Lower lobe of right lung (tissue), 2 donors: ENCODE results near the gene NMNAT3. TPM values are rescaled to one million over a fixed set of nuclear protein-coding genes. Genes with fewer than 3 reads are reported as not detected.

Experiments used
- ATAC-seq, 2 donors: fragments of 200-7000 bp; cut with Tn5 transposase; one replicate each; pipeline ENCODE4 v1.9.1; 2020 to 2022; ENCODE audit warnings: mild to moderate bottlenecking in 2 of 2, moderate library complexity in 2 of 2
- DNase-seq: peaks from one replicate; pipeline ENCODE4 v3.0.0-alpha.2; 2020
- H3K27ac ChIP-seq: fragments of 200-600 bp; one replicate; pipeline ENCODE4 v1.8.0; 2022
- H3K27me3 ChIP-seq: fragments of 200-600 bp; one replicate; pipeline ENCODE4 v1.8.0; 2022; ENCODE audit warnings: low read depth
- H3K36me3 ChIP-seq: fragments of 200-600 bp; one replicate; pipeline ENCODE4 v1.8.0; 2022; ENCODE audit warnings: mild to moderate bottlenecking
- H3K4me1 ChIP-seq: fragments of 200-600 bp; one replicate; pipeline ENCODE4 v1.8.0; 2022
- H3K4me3 ChIP-seq: fragments of 200-600 bp; one replicate; pipeline ENCODE4 v1.8.0; 2022; ENCODE audit warnings: mild to moderate bottlenecking
- H3K9me3 ChIP-seq: fragments of 200-600 bp; one replicate; pipeline ENCODE4 v1.8.0; 2022
- intact Hi-C: fragments of 100-400 bp; cut with DNase I; formaldehyde crosslinking; loops from one replicate; pipeline ENCODE4 v1.11.0; 2022
- total RNA-seq: library from RNA; stranded (reverse); fragmentation: NEBNext Ultra II Directional; extraction: Animal tissue kit (Norgen Biotek cat#: 25700); gene quantifications from one replicate; pipeline ENCODE4 v1.2.1, GENCODE V29; 2021
- TF ChIP-seq, protein P1 (sequence below): fragments of 200-600 bp; IDR thresholded peaks from one replicate; pipeline ENCODE4 v1.8.0; 2022; ENCODE audit warnings: antibody characterized with exemption, mild to moderate bottlenecking
- donor health status: DM: no; HTN: yes; CAD: no; lungs with severe emphysema.

The NMNAT3 gene
- total RNA-seq, 1 donor from 2014 or later: 5.8 TPM

DNA sequence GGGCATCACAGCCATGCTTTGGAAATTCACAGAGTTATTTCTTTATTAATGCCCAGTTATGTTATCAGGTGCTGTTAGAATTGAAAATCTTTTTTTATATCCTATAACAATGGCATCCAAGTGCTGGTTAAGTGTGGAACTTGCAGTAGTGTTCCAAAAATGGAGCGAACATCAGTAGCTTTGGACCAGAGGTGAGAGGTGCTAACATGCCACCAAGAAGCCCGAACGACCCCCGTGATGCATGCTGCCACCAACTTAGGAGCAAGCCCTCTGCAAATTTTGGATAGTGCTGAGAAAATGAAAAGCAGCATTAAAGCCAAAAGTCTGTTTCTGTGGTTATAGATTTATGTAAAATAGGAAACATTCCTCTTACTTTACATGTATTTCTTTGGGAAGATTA lies 163.0 kb downstream of the NMNAT3 start:
- intact Hi-C loops: no loop called here
- H3K9me3 ChIP-seq: no peaks in the 10 kb centered on the region
- H3K36me3 ChIP-seq: no peaks in the 10 kb centered on the region
- H3K27ac ChIP-seq: no peak overlapping the region
- no peak for DNase-seq
- H3K4me1 ChIP-seq: no peaks in the 10 kb centered on the region
- TF ChIP-seq, protein P1, sequence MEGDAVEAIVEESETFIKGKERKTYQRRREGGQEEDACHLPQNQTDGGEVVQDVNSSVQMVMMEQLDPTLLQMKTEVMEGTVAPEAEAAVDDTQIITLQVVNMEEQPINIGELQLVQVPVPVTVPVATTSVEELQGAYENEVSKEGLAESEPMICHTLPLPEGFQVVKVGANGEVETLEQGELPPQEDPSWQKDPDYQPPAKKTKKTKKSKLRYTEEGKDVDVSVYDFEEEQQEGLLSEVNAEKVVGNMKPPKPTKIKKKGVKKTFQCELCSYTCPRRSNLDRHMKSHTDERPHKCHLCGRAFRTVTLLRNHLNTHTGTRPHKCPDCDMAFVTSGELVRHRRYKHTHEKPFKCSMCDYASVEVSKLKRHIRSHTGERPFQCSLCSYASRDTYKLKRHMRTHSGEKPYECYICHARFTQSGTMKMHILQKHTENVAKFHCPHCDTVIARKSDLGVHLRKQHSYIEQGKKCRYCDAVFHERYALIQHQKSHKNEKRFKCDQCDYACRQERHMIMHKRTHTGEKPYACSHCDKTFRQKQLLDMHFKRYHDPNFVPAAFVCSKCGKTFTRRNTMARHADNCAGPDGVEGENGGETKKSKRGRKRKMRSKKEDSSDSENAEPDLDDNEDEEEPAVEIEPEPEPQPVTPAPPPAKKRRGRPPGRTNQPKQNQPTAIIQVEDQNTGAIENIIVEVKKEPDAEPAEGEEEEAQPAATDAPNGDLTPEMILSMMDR: no peak
- no peaks in the 10 kb centered on the region for H3K27me3 ChIP-seq
- no peak for ATAC-seq
- no peak overlapping the region for H3K4me3 ChIP-seq

Other genes starting within 250 kb of the NMNAT3 start
- gene RBP2, start 201.5 kb downstream of the NMNAT3 start, total RNA-seq: 3.1 TPM
- gene RBP1, start 138.2 kb downstream of the NMNAT3 start, total RNA-seq: 15.7 TPM